Activated CD4-positive, alpha-beta T cell treated with anti-CD3 and anti-CD28 coated beads, Interleukin-2, amount 50 U/mL, for 24 hours (primary cell): ENCODE data around the gene RASSF1.
"Not testable (repeated sequence)": the region's sequence is repeated elsewhere in the genome, so short reads cannot be mapped to it uniquely, and the experiment has no call there.

Source experiments
- DNase-seq, 2 donors: peaks; one replicate each; pipeline ENCODE4 v3.0.0-alpha.2; 2020; ENCODE audit warnings: low read depth in 1 of 2, low spot score in 1 of 2

RASSF1 gene

DNA sequence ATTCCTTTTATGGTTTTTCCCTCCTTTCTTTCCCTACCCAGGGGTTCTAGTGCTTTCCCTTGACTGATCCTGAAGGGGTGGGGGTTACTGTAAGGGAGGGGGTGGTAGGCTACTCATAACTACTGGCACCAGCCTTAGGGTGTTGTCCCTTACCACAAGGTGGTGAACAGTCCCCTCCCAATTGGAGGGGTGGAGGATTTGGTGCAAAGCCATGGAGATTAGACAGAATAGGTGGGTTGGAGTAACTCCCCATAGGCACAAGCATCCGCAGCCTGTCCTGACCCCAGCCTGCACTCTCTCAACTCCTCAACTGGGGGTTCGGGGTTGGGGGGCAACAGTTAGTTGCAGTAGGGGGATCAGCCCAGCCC, 15.5 kb downstream of the RASSF1 start:
- no peak for DNase-seq

DNA sequence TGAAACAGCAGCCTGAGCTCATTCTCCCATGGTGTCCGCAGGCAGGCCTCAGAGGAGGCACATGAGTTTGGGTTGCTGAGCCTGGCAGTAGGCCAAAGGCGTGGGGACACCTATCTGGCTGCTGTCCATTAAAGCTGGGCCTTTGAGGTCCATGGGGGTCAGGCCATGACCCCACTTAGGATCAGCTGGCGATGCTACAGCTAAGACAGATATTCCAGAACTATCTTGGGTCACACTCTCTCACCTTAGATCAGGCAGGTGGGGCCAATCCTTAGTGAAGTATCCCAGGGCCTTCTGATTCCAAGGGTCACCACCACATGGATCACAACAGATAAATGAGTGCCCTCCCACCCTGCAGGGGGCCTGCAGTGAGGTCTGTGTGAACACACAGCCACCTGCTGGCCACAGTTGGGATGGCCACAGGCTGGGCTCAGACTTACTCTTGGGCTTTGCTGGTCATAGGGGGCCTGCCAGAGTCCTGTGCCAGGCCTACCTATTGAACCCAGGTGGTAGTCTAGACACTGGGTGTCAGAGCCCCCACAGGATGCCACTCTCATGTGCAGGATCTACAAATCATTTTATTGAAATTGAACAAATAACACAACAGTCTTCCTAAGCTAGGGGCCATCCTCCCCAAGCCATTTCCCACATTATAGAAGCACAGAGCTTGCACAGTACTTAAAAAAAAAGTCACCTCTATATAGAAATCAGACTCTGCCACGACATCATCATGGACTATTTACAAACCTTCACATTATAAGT, 16.1 kb downstream of the RASSF1 start:
- no peak for DNase-seq

DNA sequence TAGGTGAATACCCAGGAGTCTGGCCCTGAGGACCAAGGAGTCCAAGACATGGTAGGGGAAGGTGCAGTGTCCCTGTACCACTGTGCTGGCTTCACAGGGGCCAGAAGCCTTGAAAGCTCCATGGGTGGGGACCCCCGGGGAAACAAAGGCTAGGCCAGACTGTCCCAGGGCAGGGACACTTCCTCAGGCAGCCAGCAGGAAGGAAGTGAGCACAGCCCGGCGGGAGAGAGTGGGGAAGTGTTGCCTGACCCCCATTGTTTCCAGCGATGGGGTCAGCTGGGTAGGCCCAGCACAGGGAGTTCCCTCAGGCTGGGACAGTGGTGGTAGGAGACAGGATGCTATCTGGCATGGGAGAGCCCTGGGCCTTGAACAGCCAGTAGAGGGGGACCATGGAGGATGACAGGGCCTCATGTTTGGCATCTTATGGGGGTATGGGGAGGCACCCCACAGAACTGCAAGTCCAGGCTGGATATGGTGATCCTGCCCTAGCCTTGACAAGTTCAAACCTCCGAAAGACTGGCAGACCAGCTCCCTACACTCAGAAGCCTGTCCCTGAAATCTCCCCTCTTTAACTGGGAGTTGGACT, 16.9 kb downstream of the RASSF1 start:
- no peak for DNase-seq

DNA sequence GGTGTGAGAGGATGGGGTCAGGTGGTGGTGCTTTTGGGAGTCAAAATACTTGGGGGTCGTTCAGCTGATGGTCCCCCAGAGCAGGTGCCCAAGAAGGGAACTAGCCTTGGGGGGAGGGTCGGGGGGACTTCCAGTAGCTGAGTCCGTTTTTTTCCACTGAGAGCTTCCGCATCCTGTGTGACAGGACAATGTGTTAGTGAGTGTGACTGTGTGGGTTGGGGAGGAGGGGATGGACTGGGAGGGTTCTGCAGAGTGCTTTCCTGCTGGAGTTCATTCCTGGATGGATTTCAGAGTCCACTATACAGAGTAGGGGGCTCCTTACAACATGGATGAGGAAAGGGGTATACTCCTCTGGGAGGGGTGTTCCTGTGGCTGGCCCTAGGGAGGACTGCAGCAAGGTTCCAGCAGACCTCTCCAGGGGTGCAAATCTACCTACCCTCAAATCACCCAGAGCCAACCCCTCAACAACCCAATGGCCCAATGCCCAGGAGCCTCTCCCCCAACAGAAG, 17.5 kb downstream of the RASSF1 start:
- no peak for DNase-seq

DNA sequence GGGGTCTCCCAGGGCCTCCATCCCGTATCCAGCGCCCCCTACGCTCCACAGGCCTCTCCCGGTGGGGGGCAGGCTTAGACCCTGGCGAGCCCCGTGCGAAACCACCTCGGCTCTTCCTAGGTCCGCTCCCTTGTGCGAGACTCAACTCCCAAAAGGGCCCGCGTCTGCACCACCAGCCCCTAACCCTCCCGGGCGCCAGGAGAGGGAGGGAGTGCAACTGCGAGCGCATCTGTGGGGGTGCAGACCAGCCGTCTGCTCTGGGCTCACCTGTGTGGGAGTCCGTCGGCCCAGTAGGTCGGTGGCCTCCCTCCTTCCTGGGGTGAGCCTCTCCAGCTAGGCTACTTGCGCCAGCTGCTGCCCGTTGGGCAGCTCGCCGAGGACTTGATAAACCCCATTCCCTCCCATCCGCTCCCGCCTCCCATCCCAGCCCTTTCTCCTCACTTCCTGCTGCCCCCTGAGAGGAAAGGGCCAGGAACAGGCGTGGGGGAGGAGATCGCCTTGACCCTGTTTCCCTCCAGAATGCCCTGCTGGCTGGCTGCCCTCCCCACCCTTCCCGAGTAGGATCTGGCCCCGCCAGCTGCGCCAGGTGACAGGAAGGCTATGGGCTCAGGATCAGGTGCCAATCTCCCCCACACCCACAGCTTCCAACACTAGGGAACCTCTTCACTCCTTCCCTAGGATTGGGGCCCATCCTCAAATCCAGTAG, 18.1 kb downstream of the RASSF1 start, which contains the start of gene HYAL2:
HYAL2 (minus strand) TSS at position 360 of the 706 bp plus-strand sequence. CDS start 2,256 bp downstream, outside the sequence.
- DNase-seq, result no peak

DNA sequence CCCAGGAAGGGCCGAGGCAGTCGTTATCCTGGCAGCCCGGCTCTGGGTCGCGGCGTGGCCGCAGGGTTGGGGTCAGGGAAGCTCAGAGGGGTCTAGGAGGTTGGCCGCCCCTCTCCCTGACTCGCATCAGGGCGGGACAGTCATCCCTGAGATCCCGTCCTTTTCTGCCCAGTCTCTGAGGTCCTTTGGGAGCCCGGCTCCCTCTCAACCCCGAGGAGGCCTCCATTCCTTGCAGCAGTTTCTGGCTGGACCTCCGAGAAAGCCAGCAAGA, 18.6 kb downstream of the RASSF1 start:
- no peak for DNase-seq

DNA sequence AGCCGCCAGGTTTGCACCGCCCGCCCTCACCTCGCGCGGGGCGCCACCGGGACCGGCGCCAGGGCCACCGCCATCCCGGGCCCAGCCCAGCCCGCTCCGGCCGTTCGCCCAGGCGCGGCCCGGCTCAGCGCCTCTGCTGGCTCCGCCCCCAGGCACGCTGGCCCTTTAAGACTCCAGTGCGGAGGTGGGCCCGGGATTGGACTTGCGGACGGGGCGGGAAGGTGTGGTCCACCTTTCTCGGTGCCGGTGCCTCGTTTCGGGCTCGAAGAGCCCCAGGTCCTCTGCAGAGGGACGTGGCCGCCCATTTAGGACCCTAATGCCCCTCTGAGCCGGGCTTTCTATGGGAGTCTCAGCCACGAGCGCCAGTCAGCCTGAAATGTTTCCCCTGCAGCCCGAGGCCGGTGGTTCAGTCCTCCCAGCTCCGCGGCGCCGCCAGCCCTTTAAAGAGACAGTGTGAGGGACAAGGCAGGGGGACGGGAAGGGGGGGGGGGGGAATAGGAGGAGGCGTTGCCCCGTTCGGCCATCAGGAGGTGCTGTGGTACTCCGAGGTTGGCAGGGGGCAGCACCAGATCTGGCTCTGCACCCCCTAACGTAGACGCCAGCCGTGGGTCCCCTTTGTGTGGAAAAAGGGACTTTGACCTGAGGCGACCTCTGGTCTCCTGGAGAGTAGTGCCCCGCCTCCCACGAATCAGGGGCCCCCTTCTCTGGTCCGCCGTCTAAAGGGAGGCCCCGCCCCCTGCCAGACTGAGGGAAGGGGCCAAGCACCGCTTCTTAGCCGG, 19.1 kb downstream of the RASSF1 start:
- DNase-seq, result peak; percentile 75 to 78

DNA sequence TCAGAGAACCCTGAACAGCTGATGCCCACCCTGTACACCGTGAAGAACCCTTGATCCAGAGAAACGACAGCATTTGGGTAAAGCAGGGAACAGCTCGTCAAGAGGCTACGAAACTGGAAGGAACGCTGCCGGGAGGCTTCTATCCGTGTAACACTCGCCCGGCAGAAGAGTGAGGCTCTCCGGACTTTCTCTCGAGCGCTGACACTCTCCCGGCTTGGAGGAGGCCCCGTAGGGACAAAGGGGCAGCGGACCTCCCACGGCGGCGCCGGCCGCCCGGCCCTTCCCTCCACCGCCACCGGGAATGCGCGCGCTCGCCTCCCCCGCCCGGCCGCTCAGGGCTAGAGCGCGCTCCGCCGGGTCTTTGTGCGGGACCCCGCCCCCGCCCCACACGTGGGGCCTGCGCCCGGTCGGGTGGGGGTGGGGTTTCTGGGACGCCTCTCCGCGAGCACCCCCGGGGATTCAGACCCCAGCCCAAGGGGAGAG, 19.7 kb downstream of the RASSF1 start:
- peak in 1 of 2 donors; percentile 47 for DNase-seq

DNA sequence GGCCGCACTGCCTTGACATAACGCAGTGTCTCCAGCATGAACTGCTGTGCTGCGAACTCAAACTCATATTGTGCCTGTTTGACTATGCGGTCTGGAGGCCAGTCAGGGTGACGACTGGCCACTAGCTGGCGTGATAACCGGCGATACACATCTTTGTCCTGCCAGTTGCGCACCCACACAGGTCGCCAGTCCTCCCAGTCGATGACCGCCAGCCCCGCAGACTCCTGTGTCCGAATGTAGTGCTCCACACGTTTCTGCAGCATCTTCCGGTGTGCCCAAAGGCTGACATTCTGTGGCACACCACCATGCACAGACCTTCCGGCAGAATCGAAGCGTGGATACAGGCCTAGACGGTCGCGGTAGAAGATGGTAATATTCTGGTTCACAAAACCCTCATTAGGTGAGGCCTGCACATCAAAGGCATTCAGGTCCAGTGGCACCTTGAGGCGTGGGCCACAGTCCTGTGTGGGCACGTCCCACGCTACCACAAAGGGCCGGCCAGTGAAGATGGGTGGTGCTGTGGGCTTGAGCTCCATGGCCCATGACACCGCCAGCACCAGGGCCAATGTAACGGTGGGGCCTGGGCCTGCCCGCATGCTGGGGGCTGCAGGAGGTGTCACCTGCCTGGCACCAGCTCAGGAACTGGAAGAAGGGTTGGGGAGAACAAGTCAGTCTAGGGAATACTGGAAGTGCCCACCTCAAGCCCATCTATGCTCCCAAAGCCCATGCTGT, 20.6 kb downstream of the RASSF1 start:
- DNase-seq, result no peak

DNA sequence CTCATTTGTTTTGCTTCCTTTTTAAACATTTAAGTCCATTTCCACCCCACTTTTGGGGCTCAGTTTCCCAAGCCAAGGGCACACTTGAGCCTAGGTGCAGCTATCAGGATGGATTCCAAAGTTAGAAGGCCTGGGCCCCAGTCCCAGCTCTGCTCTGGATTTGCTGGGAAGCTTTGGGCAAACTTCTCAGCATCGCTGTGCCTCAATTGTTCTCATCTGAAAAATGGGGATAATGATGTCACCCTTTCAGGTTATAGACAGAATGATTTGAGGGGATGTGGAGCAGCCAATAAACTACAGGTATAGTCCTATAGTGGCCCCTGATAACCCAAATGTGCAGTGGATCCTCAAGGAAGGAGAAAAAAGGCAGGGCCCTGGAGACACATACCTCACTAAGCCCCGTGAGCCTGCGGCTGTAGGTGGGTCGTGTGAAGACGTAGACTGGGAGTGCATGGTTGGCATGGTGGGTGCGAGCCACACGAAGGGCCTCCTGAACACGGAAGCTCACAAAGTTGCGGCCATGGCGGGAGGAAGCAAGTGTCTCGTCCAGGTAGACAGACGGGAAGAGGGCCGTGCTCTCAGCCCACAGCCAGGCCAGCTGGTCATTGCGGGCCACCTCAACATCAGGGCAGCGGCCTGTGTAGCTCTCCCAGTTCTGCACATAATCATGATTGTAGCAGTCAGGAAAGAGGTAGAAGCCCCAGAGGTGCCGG, 21.3 kb downstream of the RASSF1 start:
- DNase-seq, result no peak

DNA sequence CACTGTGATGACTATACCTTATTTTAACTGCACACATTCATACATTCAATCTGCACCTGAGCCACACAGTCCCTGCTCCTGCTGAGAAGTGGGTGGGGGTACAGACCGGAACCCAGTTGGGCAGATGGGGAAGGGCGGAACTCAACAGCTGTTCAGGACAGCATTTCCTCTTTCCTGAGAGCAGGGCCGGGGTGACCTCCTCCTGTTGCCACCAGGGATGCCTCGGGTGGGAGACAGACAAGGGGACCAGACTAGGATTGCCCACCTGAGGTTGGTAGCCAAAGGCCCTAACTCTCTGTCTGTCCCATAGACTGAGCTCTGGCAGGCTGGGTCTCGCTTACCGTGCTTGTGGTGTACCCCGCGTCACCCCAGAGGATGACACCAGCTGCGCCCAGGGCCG, 22.0 kb downstream of the RASSF1 start:
- DNase-seq, result no peak

DNA sequence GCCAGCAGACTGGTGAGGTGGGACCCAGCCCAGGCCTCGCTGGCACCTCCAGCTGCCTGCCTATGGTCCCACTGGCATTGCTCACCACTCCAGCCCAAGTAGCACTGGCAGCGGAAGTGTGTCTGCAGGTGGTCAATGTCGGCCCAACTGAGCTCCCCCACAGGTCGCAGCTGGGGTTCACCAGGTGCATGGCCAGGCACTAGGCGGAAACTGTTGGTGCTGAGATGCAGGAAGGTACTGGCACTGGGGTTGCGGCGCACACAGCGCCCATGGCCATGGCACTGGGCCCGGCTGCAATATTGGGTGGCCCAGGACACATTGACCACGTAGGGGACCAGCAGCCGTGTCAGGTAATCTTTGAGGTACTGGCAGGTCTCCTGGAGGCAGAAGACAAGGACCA, 22.5 kb downstream of the RASSF1 start:
- DNase-seq, result no peak

DNA sequence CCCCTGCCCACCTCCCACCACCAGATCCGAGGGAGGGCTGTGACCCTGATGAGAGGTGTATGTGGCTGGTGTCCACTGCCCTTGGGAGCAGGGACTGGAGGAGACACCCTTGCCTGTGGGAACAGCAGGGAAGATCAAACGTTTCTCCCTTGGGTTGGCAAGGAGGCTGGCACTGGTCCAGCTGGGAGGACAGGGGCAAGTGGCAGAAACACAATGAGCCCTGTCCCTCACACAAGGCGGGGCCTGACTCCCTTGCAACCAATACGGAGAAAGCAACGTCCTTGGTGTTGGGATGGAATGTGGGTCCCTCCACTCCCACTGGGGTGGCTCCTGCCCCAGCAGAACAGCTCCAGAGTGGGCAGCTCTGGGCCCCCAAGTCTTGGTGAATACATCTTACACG, 23.3 kb downstream of the RASSF1 start:
- DNase-seq, result no peak

DNA sequence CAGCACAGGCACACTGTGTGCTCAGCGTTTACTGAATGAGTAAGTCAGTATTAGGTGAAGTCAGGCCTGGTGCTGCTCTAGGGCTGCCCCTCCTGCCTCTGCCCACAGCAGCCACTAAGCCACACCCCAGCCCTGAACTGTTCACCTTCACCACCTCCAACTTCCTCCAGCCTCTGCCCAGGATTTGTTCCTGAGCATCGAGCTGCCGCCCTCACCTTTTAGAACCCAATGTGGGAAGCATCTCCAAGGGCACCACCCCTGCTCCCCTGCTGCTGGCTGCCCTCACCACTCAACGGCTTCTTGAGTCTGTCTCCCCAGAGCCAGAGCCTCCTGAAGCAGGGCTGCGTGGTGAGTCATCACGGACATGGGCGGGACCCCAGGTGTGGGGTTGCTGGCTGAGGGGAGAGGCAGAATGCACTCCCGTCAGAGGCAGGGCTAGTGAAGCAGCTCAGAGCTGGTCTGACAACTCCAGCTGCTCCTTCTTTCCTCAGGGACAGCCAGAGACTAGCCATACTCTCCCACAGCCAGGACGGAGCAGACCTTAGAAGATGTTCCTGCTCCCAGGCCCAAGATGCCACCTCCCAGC, 23.9 kb downstream of the RASSF1 start:
- no peak for DNase-seq

DNA sequence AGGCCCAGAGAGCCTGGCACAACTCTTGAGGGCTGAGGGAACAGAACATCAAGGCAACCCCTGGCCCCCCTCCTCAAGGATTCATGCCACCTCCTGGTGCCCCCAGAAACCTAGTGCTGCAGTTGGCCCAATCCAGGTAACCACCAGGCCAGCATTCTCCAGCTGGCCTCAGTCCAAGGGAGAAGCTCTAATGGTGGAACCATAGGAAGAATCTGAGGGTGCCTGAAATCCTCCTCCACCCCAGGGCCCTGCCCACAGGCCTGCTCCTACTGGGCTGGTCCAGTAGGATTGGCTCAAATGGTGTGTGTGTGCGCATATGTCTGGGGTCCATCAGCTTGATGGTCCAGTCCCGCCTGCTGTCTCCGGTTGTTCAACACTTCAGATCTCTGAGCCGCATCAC, 25.8 kb downstream of the RASSF1 start:
- no peak for DNase-seq

DNA sequence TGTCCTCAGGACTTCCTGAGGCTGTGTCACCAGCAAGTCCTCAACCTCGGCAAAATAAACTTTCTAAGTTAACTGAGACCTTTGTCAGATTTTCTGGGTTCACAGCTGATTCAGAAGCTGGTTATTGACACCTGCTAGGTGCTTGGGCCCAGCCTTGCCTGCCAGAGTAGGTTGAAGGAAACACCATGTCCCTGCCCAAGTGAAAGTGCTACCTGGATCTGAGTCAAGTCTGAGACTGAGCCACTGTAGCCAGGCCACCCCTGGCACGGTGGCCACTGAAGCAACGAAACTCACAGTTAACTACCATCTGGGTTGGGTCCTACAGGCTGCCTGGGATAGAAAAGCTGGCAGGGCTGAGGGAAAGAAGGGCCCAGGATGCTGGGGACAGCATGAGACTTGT, 26.3 kb downstream of the RASSF1 start:
- DNase-seq, result no peak

DNA sequence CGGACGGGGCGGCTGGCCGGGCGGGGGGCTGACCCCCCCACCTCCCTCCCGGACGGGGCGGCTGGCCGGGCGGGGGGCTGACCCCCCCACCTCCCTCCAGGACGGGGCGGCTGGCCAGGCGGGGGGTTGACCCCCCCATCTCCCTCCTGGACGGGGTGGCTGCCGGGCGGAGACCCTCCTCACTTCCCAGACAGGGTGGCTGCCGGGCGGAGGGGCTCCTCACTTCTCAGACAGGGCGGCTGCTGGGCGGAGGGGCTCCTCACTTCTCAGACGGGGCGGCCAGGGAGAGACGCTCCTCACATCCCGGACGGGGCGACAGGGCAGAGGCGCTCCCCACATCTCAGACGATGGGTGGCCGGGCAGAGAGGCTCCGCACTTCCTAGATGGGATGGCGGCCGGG, 28.6 kb downstream of the RASSF1 start:
- not testable (repeated sequence) for DNase-seq

DNA sequence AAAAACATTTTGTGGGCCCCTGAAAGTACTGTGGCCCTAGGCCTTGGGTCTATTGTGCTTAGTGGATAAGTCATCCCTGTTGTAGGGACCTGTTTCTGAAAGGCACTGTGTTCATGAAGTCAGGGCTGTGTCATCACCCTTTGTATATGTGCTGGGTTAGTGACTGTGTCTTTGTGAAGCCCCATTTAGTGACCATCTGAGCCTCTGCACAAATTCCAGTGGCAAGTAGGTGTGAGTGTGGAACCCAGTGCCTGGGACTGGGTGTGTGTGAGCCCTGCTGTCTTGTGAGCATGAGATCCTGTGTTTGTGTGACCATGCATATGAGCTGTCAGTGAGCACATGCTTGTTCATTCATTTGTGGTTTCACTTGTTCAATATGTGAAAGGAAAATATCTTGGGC, 36.0 kb downstream of the RASSF1 start:
- DNase-seq, result no peak

DNA sequence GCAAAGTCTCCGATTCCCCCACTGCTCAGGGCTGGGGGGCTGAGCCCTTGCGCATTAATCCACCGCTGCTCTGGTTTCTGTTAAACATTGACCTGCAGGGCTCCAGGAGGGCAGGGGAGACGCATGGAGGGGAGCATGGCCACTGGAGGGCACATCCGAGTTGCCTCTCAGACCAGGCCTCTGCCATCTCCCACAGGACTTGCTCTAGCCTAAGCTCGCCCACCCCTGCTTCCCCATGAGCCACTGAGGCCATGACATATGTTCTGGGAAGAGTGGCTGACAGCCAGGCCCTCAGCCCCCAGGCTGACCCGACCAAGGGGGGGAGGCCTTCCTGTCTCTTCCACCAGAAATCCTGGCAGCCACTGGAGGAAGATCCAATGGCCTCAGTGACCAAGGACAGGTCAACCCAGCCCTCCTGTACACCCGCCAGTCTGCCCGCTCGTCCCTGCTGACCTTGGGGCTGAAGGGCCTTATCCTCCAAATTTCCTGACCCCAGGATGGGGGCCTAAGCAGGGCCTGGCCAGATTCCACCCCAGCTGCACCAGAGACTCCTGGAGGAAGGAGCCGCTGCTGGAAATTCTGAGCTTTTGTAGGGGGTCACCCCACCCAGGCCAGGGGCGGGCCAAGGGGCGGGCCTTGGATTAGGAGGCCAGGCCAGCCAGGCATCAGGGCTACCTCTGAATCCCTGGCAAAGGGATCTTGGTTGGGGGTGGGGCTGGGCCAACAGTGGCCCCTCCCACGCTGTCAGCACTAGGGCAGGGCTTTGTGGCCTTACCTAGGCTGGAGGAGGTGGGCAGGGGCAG, 37.4 kb downstream of the RASSF1 start, which contains the start of gene HYAL1:
HYAL1 (minus strand) TSS at position 562 of the 803 bp plus-strand sequence. CDS start 618 bp downstream, outside the sequence.
- DNase-seq, result no peak
